ENCODE data around the gene CHCT1. TPM values are rescaled to one million over a fixed set of nuclear protein-coding genes. Genes with fewer than 3 reads are reported as not detected.
"Not testable (repeated sequence)": the region's sequence is repeated elsewhere in the genome, so short reads cannot be mapped to it uniquely, and the experiment has no call there.

Gene CHCT1
- total RNA-seq, 2 donors from 2014 or later, result not detected

DNA sequence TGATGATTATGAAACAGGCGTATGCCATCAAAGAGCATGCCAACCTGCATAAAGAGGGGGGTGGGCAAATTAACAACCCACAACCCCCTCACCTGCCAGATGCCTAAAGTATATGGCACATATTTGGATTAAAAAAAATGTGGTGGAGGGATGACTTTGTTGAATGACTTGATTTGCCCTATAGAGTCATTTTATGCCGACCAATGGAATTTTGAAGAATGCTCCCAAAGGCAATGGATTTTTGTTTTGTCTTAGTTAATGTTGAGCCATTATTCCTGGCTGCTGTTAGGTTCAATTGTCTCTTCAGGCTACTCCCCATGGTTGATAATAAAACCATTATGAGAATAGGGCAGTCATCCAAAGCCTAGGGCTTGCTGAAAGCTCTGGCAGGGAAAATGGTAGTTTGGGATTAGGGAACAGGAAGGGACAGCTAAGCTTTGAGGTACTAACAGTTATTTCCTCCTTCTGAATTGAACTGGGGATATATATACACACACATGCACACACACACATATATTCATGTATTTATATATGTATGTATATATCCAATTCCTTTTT lies 5.8 kb upstream of the CHCT1 start:
- H3K9me3 ChIP-seq, result no peaks in the 10 kb centered on the region
- no peak overlapping the region for H3K27ac ChIP-seq
- H3K4me3 ChIP-seq, result no peak overlapping the region
- TF ChIP-seq, protein P1, sequence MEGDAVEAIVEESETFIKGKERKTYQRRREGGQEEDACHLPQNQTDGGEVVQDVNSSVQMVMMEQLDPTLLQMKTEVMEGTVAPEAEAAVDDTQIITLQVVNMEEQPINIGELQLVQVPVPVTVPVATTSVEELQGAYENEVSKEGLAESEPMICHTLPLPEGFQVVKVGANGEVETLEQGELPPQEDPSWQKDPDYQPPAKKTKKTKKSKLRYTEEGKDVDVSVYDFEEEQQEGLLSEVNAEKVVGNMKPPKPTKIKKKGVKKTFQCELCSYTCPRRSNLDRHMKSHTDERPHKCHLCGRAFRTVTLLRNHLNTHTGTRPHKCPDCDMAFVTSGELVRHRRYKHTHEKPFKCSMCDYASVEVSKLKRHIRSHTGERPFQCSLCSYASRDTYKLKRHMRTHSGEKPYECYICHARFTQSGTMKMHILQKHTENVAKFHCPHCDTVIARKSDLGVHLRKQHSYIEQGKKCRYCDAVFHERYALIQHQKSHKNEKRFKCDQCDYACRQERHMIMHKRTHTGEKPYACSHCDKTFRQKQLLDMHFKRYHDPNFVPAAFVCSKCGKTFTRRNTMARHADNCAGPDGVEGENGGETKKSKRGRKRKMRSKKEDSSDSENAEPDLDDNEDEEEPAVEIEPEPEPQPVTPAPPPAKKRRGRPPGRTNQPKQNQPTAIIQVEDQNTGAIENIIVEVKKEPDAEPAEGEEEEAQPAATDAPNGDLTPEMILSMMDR (IDR thresholded peaks at IDR 0.05), result no peak
- no peak for ATAC-seq (ENCODE audit: insufficient number of reproducible peaks, low FRiP score, low read depth)
- H3K27me3 ChIP-seq (replicated peaks; ENCODE audit: insufficient read depth), result no peaks in the 10 kb centered on the region
- no peaks in the 10 kb centered on the region for H3K4me1 ChIP-seq (ENCODE audit: control insufficient read depth in 1 of 2, low read depth in 2 of 2)
- no peaks in the 10 kb centered on the region for H3K36me3 ChIP-seq
- DNase-seq (ENCODE audit: low spot score), result no peak

DNA sequence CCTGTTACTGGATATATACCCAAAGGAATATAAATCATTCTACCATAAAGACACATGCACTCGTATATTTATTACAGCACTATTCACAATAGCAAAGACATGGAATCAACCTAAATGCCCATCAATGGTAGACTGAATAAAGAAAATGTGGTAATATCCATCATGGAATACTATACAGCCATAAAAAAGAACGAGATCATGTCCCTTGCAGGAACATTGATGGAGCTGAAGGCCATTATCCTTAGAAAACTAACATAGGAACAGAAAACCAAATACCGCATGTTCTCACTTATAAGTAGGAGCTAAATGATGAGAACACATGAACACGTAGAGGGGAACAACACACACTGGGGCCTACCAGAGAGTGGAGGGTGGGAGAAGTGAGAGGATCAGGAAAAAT lies 3.3 kb upstream of the CHCT1 start:
- H3K4me1 ChIP-seq (ENCODE audit: control insufficient read depth in 1 of 2, low read depth in 2 of 2); DNase-seq (ENCODE audit: low spot score); H3K36me3 ChIP-seq; H3K4me3 ChIP-seq; H3K9me3 ChIP-seq; H3K27ac ChIP-seq; ATAC-seq (ENCODE audit: insufficient number of reproducible peaks, low FRiP score, low read depth); H3K27me3 ChIP-seq (replicated peaks; ENCODE audit: insufficient read depth): not testable (repeated sequence)

DNA sequence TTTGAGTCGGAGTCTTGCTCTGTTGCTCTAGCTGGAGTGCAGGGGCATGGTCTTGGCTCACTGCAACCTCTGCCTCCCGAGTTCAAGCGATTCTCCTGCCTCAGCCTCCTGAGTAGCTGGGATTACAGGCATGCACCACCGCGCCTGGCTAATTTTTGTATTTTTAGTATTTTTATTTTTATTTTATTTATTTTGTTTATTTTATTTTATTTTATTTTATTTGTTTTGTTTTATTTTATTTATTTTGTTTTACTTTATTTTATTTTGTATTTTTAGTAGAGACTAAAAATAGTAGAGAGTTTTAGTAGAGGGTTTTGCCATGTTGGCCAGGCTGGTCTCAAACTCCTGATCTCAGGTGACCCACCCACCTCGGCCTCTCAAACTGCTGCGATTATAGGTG lies 2.4 kb upstream of the CHCT1 start:
- not testable (repeated sequence) for H3K4me1 ChIP-seq (ENCODE audit: control insufficient read depth in 1 of 2, low read depth in 2 of 2); DNase-seq (ENCODE audit: low spot score); H3K27me3 ChIP-seq (replicated peaks; ENCODE audit: insufficient read depth); H3K4me3 ChIP-seq; ATAC-seq (ENCODE audit: insufficient number of reproducible peaks, low FRiP score, low read depth); H3K27ac ChIP-seq; H3K36me3 ChIP-seq; H3K9me3 ChIP-seq

DNA sequence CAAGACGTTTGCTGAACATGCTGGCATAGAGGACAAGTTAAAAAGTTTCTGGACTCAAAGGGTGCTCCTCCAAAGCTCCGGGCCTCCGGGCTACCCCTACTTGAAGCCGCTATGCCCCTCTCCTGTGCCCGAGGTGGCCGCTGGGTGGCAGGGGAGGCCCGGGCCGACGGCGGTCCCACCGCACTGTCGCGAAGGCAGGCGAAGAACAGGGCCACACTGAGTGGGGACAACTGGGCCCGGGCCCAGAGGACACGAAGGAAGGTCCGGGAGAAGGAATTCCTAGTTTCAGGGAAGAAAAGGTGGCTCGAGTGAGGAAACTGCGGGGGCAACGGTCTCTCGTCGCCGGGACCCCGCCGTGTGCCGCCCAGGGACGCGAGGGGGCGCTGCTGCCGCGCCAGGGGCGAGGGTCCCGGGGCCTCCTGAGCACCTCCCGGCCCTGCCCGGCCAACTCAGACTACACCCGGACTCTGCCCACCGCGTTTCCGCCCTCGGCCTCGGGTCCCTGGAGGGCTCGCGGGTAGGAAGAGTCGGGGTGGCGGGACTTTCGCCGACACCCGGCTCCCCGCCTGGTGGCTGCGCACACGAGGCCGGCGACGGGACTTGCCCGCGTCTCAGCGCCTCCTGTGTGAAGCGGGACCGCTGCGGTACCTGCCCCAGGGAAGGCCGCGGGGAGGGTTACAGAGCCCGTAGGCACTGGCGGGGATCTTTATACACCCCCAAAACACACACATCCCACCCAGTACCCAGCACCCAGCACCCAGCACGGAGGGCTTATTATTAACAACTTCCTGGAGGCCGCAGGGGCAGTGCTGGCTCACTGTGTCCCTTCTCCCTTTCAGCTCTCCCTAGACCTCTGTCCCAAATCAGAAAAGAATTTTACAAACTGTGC lies 772 bp upstream of the CHCT1 start:
- Histone ChIP-seq H3K9me3 (no peaks in the 10 kb centered on the region), H3K27ac (no peak overlapping the region), H3K4me1 (ENCODE audit: control insufficient read depth in 1 of 2, low read depth in 2 of 2) (peaks cover 0 to 5% of the 10 kb centered on the region in 2 donors), H3K4me3 (peak overlapping the region; percentile 75), H3K27me3 (replicated peaks; ENCODE audit: insufficient read depth) (no peaks in the 10 kb centered on the region), H3K36me3 (no peaks in the 10 kb centered on the region)
- DNase-seq (ENCODE audit: low spot score) (peak; percentile 31), ATAC-seq (ENCODE audit: insufficient number of reproducible peaks, low FRiP score, low read depth) (peak; percentile 77)
- TF ChIP-seq, protein P1 (IDR thresholded peaks at IDR 0.05), result peak; percentile 91

DNA sequence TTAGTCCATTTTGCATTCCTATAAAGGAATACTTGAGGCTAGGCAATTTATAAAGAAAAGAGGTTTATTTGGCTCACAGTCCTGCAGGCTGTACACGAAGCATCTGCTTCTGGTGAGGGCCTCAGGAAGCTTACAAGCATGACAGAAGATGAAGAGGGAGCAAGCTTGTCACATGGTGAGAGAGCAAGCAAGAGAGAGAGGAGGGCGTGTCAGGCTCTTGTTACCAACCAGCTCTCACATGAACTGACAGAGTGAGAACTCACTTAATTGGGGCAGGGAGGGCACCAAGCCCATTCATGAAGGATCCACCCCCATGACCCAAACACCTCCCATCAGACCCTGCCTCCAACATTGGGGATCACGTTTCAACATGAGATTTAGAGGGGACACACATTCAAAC lies 1.6 kb downstream of the CHCT1 start:
- TF ChIP-seq, protein P1 (IDR thresholded peaks at IDR 0.05), result no peak
- no peak overlapping the region for H3K27ac ChIP-seq
- H3K4me3 ChIP-seq, result no peak overlapping the region
- no peaks in the 10 kb centered on the region for H3K36me3 ChIP-seq
- ATAC-seq (ENCODE audit: insufficient number of reproducible peaks, low FRiP score, low read depth) (no peak), DNase-seq (ENCODE audit: low spot score) (no peak)
- H3K4me1 ChIP-seq (ENCODE audit: control insufficient read depth in 1 of 2, low read depth in 2 of 2), result peaks cover 0 to 5% of the 10 kb centered on the region in 2 donors
- H3K27me3 ChIP-seq (replicated peaks; ENCODE audit: insufficient read depth), result no peaks in the 10 kb centered on the region
- H3K9me3 ChIP-seq, result no peaks in the 10 kb centered on the region

DNA sequence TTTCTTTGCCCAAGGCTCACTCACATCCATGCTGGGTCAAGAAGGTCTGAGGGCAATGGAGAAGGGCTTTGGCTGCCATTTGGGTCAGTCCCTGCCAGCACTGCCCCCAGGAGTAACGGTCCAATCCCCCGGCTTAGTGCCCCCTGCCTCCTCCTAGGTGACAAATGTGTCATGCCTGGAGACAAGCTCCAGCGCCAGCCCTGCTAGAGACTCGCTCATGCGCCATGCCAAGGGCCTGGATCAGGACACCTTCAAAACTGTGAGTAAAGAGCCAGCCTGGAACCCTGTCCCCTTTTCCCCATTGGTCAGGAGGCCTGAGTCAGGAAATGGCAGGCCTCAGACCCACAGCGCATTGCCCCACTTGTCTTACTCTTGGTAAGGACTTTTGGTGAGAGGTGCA lies 3.3 kb downstream of the CHCT1 start:
- Histone ChIP-seq H3K4me1 (ENCODE audit: control insufficient read depth in 1 of 2, low read depth in 2 of 2) (peaks cover 0 to 5% of the 10 kb centered on the region in 2 donors), H3K36me3 (no peaks in the 10 kb centered on the region), H3K27me3 (replicated peaks; ENCODE audit: insufficient read depth) (no peaks in the 10 kb centered on the region), H3K4me3 (no peak overlapping the region), H3K9me3 (no peaks in the 10 kb centered on the region), H3K27ac (no peak overlapping the region)
- DNase-seq (ENCODE audit: low spot score) (no peak), ATAC-seq (ENCODE audit: insufficient number of reproducible peaks, low FRiP score, low read depth) (no peak)
- TF ChIP-seq, protein P1 (IDR thresholded peaks at IDR 0.05), result no peak
